DOHH2 (cell line): ENCODE data around the gene SSB.

Experiments used
- CTCF ChIP-seq: fragments of 200-600 bp; sonication (generic); IDR thresholded peaks from one replicate; pipeline ENCODE4 v1.5.1; 2014; ENCODE audit warnings: antibody characterized with exemption, mild to moderate bottlenecking, low read depth, low read length; ENCODE audit not compliant: poor library complexity, severe bottlenecking
- EZH2phosphoT487 ChIP-seq: fragments of 200-600 bp; sonication (generic); IDR thresholded peaks from 2 replicates; pipeline ENCODE4 v1.6.1; 2017; ENCODE audit warnings: borderline replicate concordance, mild to moderate bottlenecking, antibody characterized with exemption, low read length, moderate library complexity, mixed read lengths

GRCh38 chr2:169806586-169806985 lies 7.9 kb downstream of the SSB start:
- no peak for TF ChIP-seq CTCF
- no peak for TF ChIP-seq EZH2phosphoT487
